RWPE1 (cell line): ENCODE results near the gene SNX14.

Experiments
- CTCF ChIA-PET: fragments of 350-600 bp; sonication (Branson Sonifier 250); formaldehyde crosslinking; extraction: SDS; loops from one replicate; lab custom pipeline; 2021; lab: Yijun Ruan, JAX
- POLR2A ChIA-PET: fragments of 400-600 bp; formaldehyde crosslinking; extraction: SDS; loops from one replicate; lab custom pipeline; 2020; ENCODE audit warnings: antibody characterized with exemption; ENCODE audit not compliant: low non-redundant PET; lab: Yijun Ruan, JAX
- DNase-seq: peaks from one replicate; pipeline ENCODE4 v3.0.0; 2012; ENCODE audit warnings: low spot score
- H3K27ac ChIP-seq: fragments of 450-650 bp; 2 replicates; pipeline ENCODE4 v1.5.1; 2017
- CTCF ChIP-seq: fragments of 450-650 bp; conservative IDR thresholded peaks from 2 replicates; pipeline ENCODE4 v1.5.1; 2017; ENCODE audit warnings: low read depth, mild to moderate bottlenecking

SNX14 gene

GRCh38 chr6:85561750-85562357 is 31.8 kb downstream of the SNX14 start:
- ChIA-PET POLR2A (interaction anchor here (0.5 kb wide), 1 partner anchor 1404 kb away, joined by 4 read pairs; no protein-coding TSS in a partner anchor), CTCF (interaction anchor here (0.6 to 0.9 kb wide), 3 partner anchors 16 to 501 kb away, joined by 3 to 7 read pairs (median 3); no protein-coding TSS in a partner anchor)
- no peak overlapping the region for H3K27ac ChIP-seq
- no peak for TF ChIP-seq CTCF
- DNase-seq, result no peak

GRCh38 chr6:85556992-85557668 is 36.5 kb downstream of the SNX14 start:
- CTCF ChIA-PET, result no interaction called here
- DNase-seq, result no peak
- H3K27ac ChIP-seq, result no peak overlapping the region
- TF ChIP-seq CTCF, result no peak
- POLR2A ChIA-PET, result no interaction called here

GRCh38 chr6:85552652-85553051 is 41.0 kb downstream of the SNX14 start:
- ChIA-PET POLR2A (no interaction called here), CTCF (no interaction called here)
- no peak overlapping the region for H3K27ac ChIP-seq
- TF ChIP-seq CTCF, result no peak
- DNase-seq, result no peak

GRCh38 chr6:85551264-85551663 is 42.4 kb downstream of the SNX14 start:
- H3K27ac ChIP-seq, result no peak overlapping the region
- ChIA-PET CTCF (no interaction called here), POLR2A (no interaction called here)
- TF ChIP-seq CTCF, result no peak
- DNase-seq, result peak; percentile 13

GRCh38 chr6:85547719-85548118 is 45.9 kb downstream of the SNX14 start:
- no peak for TF ChIP-seq CTCF
- ChIA-PET CTCF (no interaction called here), POLR2A (no interaction called here)
- DNase-seq, result no peak
- no peak overlapping the region for H3K27ac ChIP-seq

- CTCF ChIA-PET, result no interaction called here
- POLR2A ChIA-PET, result no interaction called here
- no peak overlapping the region for H3K27ac ChIP-seq
- no peak for TF ChIP-seq CTCF
- no peak for DNase-seq
Observed at GRCh38 chr6:85544776-85545175, 48.9 kb downstream of the SNX14 start.
